Measurements from ENCODE around the gene DDX17. TPM values are rescaled to one million over a fixed set of nuclear protein-coding genes. Genes with fewer than 3 reads are reported as not detected.

Gene DDX17
- total RNA-seq, 1 experiment from 2014 or later: 234 TPM

GRCh38 chr22:38443628-38444521, 62.2 kb downstream of the DDX17 start:
- Histone ChIP-seq H3K9ac (ENCODE audit: low read length) (no peak overlapping the region), H2AFZ (ENCODE audit: low read depth, low read length, poor library complexity, severe bottlenecking) (no peak overlapping the region), H3K9me2 (ENCODE audit: insufficient read depth) (no peaks in the 10 kb centered on the region), H3K4me2 (ENCODE audit: low read length) (no peak overlapping the region), H4K20me1 (ENCODE audit: insufficient read depth) (no peaks in the 10 kb centered on the region), H3K4me1 (ENCODE audit: control insufficient read depth in 1 of 2, insufficient read depth in 2 of 2, low read length in 2 of 2) (no peaks in the 10 kb centered on the region), H3K4me3 (replicated peaks in 1 of 2; ENCODE audit: low read depth in 1 of 2, low read length in 2 of 2) (no peak overlapping the region), H3K27ac (ENCODE audit: low read depth, low read length) (no peak overlapping the region), H3K36me3 (ENCODE audit: control insufficient read depth in 1 of 2, insufficient read depth in 2 of 2, low read length in 2 of 2) (no peaks in the 10 kb centered on the region), H3K9me3 (ENCODE audit: control insufficient read depth in 1 of 2, insufficient read depth in 1 of 2, low read depth in 1 of 2, low read length in 2 of 2) (no peaks in the 10 kb centered on the region), H3K27me3 (ENCODE audit: insufficient read depth, low read length) (no peaks in the 10 kb centered on the region), H3K79me2 (ENCODE audit: insufficient read depth, low read length) (no peaks in the 10 kb centered on the region)
- TF ChIP-seq MAX (IDR thresholded peaks at IDR 0.05) (no peak), EZH2phosphoT487 (IDR thresholded peaks at IDR 0.05; ENCODE audit: borderline replicate concordance) (no peak), YY1 (IDR thresholded peaks at IDR 0.05; ENCODE audit: extremely low read depth, insufficient replicate concordance, low read depth, low read length) (no peak), ATF3 (IDR thresholded peaks at IDR 0.05) (no peak), FOSL1 (IDR thresholded peaks at IDR 0.05; ENCODE audit: low read depth) (no peak), RAD21 (IDR thresholded peaks at IDR 0.05; ENCODE audit: low read depth) (no peak), EZH2 (IDR thresholded peaks at IDR 0.05) (no peak), POLR2AphosphoS5 (IDR thresholded peaks at IDR 0.05; ENCODE audit: low read depth, low read length) (no peak), SIN3A (IDR thresholded peaks at IDR 0.05; ENCODE audit: low read depth) (no peak), POLR2A (IDR thresholded peaks at IDR 0.05; ENCODE audit: borderline replicate concordance, extremely low read depth, insufficient read depth, insufficient read length) (no peak), ZNF274 (IDR thresholded peaks at IDR 0.05; ENCODE audit: low read depth, low read length) (no peak), SP1 (IDR thresholded peaks at IDR 0.05; ENCODE audit: low read depth) (no peak), CTCF (IDR thresholded peaks at IDR 0.05 in 2 of 3, conservative IDR thresholded peaks at IDR 0.05 in 1 of 3; ENCODE audit: borderline replicate concordance in 1 of 3, insufficient read depth in 1 of 3, low read depth in 2 of 3, low read length in 2 of 3) (no peak), TCF7L2 (IDR thresholded peaks at IDR 0.05; ENCODE audit: borderline replicate concordance, extremely low read depth, insufficient read depth, insufficient read length) (no peak)
- DNase-seq (ENCODE audit: low read depth, low spot score): no peak
- RAD21 ChIA-PET (ENCODE audit: low non-redundant PET in 1 of 2, low total read pairs in 2 of 2, uncharacterized antibody in 2 of 2, unreplicated experiment in 2 of 2): no interaction called here
- POLR2A ChIA-PET: no interaction called here
- CTCF ChIA-PET: no interaction called here
- no TSS peak for BruUV-seq (replicated peaks)
- no peak for ATAC-seq
- intact Hi-C loops (cut with micrococcal nuclease): no loop called here

Data from HCT116 (cell line).